GM18517 (cell line): ENCODE results near the gene RHEBL1.
A peak's percentile ranks its signal among the peaks of the same experiment; 100 is the strongest.
"Not testable (repeated sequence)": the region's sequence is repeated elsewhere in the genome, so short reads cannot be mapped to it uniquely, and the experiment has no call there.

Experiments used
- ATAC-seq: cut with Tn5 transposase; IDR thresholded peaks from one replicate; pipeline ENCODE4 v1.9.1; 2021; ENCODE audit warnings: mild to moderate bottlenecking, moderate library complexity; ENCODE audit not compliant: unreplicated experiment

Gene RHEBL1

DNA sequence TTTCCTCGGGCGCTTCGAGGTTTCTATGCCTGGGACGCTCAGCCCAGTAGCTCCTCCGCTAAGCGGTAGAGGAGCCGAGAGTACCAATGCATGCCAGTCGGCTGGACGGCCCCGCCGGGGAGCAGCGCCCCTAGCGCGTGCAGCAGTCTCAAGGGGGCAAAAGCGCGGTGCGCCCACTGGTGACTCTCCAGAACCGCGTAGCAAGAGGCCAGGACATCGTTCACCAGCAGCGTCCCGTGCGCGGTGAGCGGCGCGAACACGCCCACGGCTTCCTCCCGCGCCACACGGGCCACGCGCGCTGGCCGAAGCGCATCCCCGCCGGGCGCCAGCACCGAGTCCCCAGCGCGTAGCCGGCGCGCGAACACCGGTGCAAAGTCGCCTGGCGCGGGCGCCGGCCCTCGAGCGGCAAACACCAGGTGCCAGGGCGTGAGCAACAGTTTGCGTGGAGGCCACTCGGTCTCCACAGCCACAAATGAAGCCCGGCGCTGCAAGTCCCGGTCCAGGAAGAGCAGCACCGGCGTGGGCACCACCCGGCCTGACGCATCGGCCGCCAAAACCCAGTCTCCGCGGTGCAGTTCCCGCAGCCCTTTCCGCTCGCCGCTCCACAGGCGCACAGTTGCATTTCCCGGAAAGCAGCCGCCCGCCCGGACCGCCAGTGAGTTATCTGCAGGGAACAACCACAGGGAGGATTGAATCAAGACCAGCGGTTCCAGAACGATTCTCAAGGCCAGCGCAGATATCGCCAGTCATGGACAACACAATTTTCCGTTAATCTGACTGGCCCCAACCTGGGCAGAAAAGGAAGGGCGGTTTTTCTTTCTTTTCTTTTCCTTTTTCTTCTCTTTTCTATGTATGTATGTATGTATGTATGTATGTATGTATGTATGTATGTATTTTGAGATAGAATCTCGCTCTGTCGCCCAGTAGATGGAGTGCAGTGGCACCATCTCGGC, 20.3 kb upstream of the RHEBL1 start:
- ATAC-seq = no peak

DNA sequence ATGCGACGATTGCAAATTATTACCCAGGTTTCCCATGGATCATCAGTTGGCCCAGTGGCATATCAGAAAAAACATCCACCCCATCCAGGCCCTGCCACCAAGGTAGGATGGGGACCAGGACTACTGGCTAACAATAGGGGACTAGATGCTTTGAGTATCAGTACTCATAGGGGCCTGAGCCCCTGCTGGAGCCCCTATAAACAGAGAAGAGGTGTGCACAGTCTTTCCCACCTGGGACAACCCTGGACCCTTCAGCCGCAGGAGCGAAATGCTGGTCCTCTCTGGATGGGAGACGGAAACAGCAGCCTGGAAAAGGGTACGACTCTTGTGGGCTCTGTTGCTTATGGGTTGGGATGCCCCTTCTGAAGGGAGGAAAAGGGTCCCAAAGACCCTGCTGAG, 19.2 kb upstream of the RHEBL1 start:
- ATAC-seq = no peak

- peak; percentile 69 for ATAC-seq
Measured at GRCh38 chr12:49088150-49088931, 18.6 kb upstream of the RHEBL1 start.

DNA sequence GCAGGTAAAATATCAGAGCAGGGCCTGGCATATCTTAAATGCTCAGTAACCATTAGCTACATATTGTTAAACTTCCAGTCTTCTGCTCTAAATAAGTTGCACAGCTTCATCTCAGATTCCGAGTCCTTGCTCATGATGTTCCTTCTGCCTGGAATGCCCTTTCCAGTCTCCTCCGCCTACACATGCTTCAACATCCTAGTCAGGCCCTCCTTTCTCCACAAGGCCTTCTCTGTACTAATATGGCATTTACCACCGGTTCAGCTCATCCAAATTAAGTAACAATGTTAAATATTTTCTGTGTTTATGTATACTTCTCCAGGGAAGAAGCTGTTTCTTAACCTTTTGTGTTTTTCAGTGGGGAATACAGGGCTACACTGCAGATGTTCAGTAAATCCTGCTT, 16.3 kb upstream of the RHEBL1 start:
- no peak for ATAC-seq

DNA sequence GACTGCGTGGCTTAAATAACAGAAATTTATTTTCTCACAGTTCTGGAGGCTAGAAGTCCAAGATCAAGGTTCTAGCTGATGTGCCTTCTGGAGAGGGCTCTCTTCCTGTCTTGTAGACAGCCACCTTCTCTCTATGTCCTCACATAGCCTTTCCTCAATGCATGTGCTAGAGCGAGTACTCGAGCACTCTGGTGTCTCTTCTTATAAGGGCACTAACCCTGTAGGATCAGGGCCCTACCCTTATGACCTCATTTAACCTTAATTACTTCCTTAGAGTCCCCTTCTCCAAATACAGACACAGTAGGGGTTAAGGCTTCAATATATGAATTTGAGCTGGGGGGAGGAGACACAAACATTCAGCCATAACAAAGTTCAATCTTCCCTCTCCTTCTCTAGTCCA, 14.7 kb upstream of the RHEBL1 start:
- no peak for ATAC-seq

DNA sequence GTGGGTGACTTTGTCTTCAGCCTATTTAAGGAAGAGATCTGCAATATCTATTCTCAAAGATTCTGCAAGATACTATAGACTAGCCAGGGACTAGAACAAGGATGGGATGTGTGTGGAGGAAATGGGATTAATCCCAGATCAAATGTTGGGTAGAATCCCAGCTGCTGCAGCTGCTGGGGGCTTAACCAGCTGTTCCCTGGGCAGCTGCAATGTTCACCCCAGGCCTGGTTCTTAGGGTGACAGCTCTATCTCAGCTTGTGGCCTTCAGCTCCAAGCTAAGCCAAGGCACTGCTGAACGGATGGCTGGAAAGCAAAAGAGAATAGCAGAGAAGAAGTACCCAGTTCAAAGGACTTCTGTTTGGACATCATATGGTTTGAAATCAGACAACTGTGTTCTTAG, 10.0 kb upstream of the RHEBL1 start:
- ATAC-seq = no peak

GRCh38 chr12:49070971-49071370, 1.2 kb upstream of the RHEBL1 start:
- ATAC-seq = no peak

- ATAC-seq = no peak
Measured at GRCh38 chr12:49068879-49069506, 786 bp downstream of the RHEBL1 start.

DNA sequence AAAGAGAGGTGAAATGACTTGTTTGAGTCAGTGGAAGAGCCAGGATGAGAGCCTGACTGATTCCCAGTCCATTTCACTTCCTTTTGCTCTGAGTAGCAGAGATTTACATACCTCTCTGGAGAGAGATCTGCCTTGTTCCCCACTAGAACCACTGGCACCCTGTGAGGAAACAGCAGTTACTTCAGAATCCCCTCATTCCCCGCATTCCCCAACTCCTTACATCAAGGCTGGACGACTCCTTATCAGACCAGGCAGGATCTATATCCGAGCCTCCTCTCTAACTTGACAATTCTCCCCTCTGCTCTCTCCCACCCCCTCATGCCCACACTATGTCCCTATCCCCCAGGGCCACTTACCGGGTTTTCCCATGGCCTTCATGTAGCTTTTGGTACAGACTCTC, 3.7 kb downstream of the RHEBL1 start:
- ATAC-seq = no peak

DNA sequence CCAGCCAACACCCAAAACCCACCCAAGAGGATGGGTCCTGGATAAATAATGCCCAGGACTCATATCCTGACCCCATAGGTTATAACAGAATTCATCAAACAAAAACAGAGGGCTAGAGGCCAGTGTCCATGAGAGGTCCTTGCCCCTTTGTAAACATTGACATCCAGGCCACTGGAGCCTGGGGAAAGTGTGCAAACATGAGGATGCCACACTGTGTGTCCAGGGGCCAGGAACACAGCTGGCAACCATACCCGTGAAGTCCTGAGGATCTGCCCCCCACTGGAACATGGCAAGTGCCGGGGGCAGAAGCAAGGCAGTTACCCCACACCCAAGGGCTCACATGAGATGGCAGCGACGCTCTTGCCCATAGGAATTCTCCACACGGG, 5.0 kb downstream of the RHEBL1 start:
- no peak for ATAC-seq

DNA sequence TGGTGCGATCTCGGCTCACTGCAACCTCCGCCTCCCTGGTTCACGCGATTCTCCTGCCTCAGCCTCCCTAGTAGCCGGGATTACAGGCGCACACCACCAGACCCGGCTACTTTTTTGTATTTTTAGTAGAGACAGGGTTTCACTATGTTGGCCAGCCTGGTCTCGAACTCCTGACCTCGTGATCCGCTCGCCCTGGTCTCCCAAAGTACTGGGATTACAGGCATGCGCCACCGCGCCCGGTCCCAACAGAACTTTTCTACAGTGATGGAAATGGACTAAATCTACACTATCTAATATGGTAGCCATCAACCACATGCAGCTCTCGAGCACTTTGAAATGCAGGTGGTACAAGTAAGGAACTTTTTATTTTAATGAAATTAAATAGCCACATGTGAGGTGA, 7.9 kb downstream of the RHEBL1 start:
- not testable (repeated sequence) for ATAC-seq

DNA sequence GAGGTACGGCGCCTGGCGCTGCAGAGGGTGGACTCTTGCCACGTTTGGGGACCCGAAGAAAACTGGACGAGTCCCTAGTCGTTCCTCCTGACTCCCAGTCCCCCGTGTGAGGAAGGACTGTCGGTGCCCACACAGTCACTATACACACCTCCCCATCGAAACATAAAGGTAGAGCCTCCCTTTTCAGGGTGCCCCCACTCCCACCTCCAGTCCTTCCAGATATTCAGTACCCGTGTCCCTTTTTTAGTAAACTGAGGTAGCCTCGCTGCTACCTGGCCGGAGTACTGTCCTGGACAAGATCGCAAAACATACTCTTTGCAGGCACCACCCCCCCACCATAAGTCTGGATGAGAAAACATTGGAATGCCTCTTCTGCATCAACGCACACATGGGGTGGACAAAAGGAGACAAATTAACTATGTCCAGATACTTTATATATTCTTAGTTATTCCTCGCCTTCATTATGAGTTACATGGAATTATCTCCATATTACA, 8.6 kb downstream of the RHEBL1 start:
- ATAC-seq = no peak

GRCh38 chr12:49060237-49061156, 9.3 kb downstream of the RHEBL1 start, which contains the start of gene KMT2D:
Gene KMT2D, minus strand, starts transcription at chr12:49060794. Its CDS starts 5,470 bp downstream, at chr12:49055324.
- peak; percentile 41 for ATAC-seq

DNA sequence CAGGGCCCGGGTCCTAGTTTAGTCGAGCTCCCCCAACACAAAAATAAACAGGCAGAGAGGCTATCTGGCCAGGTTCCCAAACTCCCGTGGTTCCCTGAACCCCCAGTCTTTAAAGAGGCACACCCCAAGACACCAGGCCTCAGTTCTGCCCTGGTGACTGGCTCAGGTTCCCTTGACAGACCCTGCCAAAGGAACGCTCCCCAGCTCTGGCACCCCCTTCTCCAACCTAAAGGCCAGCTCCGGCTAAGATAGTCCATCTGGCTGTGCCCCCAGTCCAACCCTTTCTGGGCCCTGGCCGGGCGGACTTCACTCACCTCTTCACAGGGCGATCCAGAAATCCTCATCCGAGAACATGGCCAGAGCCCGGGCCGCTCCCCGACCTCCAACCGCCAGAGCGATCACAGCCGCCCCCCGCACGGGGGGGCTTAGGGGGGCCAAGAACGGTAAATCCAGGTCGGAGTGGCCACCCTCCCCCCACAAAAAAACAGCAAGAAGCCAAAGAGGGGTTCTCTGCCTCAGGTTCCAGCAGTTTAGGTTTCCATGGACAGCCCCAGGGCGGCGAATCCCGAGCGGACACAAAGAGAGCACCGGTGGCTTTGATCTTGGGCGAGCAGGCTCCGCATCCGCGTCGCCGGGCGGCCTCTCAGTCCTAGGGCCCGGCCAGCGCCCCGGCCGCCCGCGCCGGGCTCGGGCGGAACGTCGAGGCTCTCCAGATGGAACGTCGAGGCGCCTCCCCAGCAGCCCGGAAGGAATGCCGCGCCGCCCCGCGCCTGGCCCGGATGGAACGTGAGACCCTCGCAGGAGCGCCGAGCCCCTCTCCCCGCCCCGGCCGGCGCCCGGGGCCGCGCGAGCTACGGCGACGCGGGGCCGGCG, 10.2 kb downstream of the RHEBL1 start:
- ATAC-seq = no peak

GRCh38 chr12:49059045-49059298, 10.8 kb downstream of the RHEBL1 start:
- ATAC-seq = no peak

- no peak for ATAC-seq
Measured at GRCh38 chr12:49058366-49059044, 11.3 kb downstream of the RHEBL1 start.

DNA sequence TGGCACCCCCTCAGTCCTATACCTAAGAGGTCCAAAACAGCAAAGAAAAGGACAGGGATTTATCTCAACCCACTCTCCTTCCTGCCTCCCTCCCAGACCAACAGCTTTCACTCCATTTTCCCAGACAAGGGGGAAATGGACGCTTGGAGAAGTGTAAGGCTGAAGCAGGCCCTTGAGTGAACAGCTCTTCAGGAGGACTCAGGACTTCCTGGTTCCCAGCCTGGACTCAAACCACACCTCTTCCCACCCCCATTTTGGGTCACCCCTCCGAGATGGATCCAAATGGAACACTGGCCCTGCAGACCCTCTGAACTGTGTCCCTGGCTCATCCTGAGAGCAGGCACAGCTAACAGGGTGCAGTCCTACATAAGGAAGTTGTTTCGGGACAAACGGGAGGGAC, 11.9 kb downstream of the RHEBL1 start:
- ATAC-seq = no peak

DNA sequence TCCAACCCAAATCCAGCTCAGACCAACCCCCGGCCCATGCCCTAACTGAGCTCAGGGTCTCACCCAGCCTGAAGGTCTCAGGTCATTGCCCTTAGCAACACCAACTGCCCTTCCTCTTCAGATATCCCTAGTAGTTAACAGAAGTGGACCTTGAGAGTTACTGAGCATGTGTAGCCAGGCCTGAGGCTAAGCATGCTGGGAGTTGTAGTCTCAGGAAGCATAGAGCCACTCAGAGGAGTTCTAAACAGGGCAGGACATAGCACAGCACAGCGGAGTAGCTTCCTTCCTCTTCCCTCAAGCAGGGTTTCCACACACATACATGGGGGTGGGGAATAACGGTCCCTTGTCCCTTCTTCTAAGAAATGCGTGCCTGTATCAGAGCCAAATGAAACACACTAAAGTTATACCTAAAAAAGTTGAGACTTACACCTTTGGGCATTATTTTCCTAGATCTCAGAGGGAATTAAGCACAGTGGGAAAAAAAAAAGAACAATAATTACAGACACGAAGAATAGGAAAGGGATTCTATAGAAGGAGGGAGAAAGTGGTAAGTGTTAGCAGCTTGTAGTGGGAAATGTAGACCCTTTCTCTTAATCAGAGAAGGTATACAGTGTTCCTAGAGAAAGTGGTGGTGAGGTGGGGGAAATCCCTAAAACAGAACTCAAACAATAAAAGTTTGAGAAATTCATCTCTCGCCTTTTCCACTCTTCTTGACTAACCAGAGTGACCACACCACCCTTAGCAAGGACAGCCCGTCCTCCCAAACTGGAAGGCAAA, 13.6 kb downstream of the RHEBL1 start:
- ATAC-seq = peak; percentile 68
